Measurements from ENCODE around the gene HIPK4.
"Not testable (repeated sequence)": the region's sequence is repeated elsewhere in the genome, so short reads cannot be mapped to it uniquely, and the experiment has no call there.

Gene HIPK4

DNA sequence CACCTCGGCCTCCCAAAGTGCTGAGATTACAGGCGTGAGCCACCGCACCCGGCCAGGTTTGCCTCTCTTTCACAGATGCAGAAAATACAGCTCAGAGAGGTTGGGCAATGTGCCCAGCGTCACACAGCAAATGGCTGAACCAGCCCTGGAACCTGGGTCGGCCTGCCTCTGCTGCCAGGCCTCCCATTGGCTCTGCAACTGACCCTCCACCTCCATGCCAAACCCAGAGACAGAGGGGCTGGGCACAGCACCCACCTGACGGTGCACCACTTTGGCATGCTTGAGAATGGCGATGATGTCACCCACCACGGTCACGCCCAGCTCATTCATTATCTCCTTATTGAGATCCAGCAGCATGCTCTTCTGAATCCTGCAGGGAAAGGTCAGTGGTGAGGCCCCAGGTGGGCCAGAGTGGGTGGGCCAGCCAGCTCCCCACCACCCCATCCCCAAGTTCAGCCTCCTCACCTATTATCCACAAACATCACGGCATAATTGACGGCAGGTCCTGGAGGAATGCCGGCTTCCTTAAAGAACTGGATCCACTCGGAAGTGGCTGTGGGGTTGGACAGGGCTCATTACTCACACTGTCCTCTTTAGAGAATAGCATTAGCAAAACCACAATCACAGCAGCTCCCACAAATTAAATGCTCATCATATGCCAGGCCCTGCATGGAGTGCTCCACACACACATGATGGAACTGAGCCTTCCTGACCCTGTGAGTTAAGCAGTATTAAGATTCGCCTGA is 54.0 kb downstream of the HIPK4 start:
- no peak for DNase-seq

DNA sequence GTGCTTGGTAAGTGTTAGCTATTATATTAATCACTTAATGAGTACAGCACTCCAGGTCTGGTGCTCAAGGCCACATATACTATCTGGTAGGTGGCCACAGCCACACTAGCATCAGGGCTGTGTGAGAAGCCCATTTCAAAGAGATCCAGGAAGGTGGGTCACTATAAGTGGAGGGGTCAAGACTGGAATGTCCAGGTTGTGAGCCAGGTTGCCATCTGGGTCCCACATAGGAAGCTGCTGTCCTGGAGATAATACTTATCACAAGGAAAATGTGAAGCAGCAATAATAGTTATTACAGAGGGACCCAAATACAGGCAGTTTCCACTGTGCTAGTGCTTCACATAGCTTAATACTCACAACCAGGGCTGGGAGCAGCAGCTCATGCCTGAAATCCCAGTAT is 54.9 kb downstream of the HIPK4 start:
- DNase-seq, result no peak

DNA sequence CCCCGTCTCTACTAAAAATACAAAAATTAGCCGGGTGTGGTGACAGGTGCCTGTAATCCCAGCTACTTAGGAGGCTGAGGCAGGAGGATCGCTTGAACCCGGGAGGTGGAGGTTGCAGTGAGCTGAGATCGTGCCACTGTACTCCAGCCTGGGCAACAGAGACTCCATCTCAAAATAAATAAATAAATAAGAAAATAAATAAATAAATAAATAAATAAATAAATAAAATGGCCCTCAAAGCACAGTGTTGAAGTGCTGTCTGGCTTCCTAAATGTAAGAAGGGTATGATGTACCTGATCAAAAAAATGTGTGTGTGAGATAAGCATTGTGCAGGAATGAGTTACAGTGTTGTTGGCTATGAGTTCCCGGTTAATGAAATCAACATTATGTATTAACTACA is 56.9 kb downstream of the HIPK4 start:
- DNase-seq, result not testable (repeated sequence)

DNA sequence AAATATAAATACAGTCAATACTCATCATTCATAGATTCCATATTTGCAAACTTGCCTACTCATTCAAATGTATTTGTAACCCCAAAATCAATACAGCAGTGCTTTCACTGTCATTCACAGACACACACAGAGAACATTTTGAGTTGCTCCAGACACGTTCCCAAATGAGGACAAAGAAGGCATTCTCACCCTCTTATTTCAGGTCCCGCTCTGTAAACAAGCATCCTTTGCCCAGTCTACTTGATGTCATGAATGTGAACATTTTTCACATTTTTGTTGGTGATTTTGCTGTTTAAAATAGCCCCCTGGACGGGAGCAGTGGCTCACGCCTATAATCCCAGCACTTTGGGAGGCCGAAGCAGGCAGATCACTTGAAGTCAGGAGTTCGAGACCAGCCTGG is 57.3 kb downstream of the HIPK4 start:
- no peak for DNase-seq

DNA sequence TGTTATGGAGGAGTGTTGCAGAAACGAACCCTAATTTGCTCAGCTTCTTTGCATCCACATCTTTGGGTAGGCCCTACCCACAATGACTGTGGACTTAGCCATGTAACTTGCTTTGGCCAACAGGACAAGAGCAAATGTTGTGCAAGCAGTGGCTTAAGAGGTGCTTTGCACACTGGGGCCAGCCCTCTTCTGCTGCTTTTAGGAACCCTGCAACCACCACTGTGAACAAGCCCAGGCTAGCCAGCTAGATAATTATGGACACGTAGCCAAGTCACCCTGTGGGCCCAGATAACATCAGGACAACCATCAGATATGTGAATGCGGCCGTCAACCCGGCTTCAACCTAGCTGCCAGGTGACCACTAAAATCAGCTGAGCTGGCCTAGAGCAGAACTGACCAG is 58.9 kb downstream of the HIPK4 start:
- no peak for DNase-seq
